Measurements from ENCODE around the gene BCL2L11. TPM values are rescaled to one million over a fixed set of nuclear protein-coding genes. Genes with fewer than 3 reads are reported as not detected.

Gene BCL2L11
- total RNA-seq, 1 experiment from 2014 or later, result 12.6 TPM

GRCh38 chr2:111143843-111144198 lies 23.1 kb downstream of the BCL2L11 start:
- Histone ChIP-seq H3K4me1 (ENCODE audit: insufficient read depth, low read length, poor library complexity, severe bottlenecking) (peaks cover 18% of the 10 kb centered on the region), H3K27me3 (replicated peaks; ENCODE audit: insufficient read depth, low read depth, low read length, poor library complexity) (no peaks in the 10 kb centered on the region), H3K27ac (ENCODE audit: low read depth, low read length, poor library complexity, severe bottlenecking) (no peak overlapping the region), H3K9me3 (ENCODE audit: low read depth, low read length, poor library complexity, severe bottlenecking) (no peaks in the 10 kb centered on the region), H3K4me3 (ENCODE audit: low read depth, low read length, poor library complexity, severe bottlenecking) (no peak overlapping the region), H3K36me3 (ENCODE audit: insufficient read depth, low read length, poor library complexity, severe bottlenecking) (no peaks in the 10 kb centered on the region)
- intact Hi-C loops (cut with micrococcal nuclease; ENCODE audit: unreplicated experiment), result no loop called here
- TF ChIP-seq EZH2 (IDR thresholded peaks at IDR 0.05; ENCODE audit: borderline replicate concordance, low read depth, low read length, poor library complexity, severe bottlenecking) (no peak), CTCF (conservative IDR thresholded peaks at IDR 0.05; ENCODE audit: low read depth, low read length) (no peak)
- BruUV-seq (replicated peaks), result no TSS peak
- no peak for DNase-seq (ENCODE audit: low spot score)
- ChIA-PET CTCF (no interaction called here), POLR2A (ENCODE audit: low non-redundant PET) (no interaction called here)

- no peaks in the 10 kb centered on the region for H3K9me3 ChIP-seq (ENCODE audit: low read depth, low read length, poor library complexity, severe bottlenecking)
- no peaks in the 10 kb centered on the region for H3K36me3 ChIP-seq (ENCODE audit: insufficient read depth, low read length, poor library complexity, severe bottlenecking)
- CTCF ChIA-PET, result no interaction called here
- no peak for TF ChIP-seq CTCF (conservative IDR thresholded peaks at IDR 0.05; ENCODE audit: low read depth, low read length)
- no peak for TF ChIP-seq EZH2 (IDR thresholded peaks at IDR 0.05; ENCODE audit: borderline replicate concordance, low read depth, low read length, poor library complexity, severe bottlenecking)
- H3K27ac ChIP-seq (ENCODE audit: low read depth, low read length, poor library complexity, severe bottlenecking), result no peak overlapping the region
- no peaks in the 10 kb centered on the region for H3K27me3 ChIP-seq (replicated peaks; ENCODE audit: insufficient read depth, low read depth, low read length, poor library complexity)
- no peak for DNase-seq (ENCODE audit: low spot score)
- BruUV-seq (replicated peaks), result no TSS peak
- H3K4me3 ChIP-seq (ENCODE audit: low read depth, low read length, poor library complexity, severe bottlenecking), result no peak overlapping the region
- POLR2A ChIA-PET (ENCODE audit: low non-redundant PET), result no interaction called here
- intact Hi-C loops (cut with micrococcal nuclease; ENCODE audit: unreplicated experiment), result loop anchor here (5.0 kb wide), 1 partner anchor 97 kb away; no protein-coding TSS in a partner anchor
- peaks cover 29% of the 10 kb centered on the region for H3K4me1 ChIP-seq (ENCODE audit: insufficient read depth, low read length, poor library complexity, severe bottlenecking)
These were observed 24.5 kb downstream of the BCL2L11 start for GRCh38 chr2:111145103-111145760.

GRCh38 chr2:111145951-111146350 lies 25.2 kb downstream of the BCL2L11 start:
- BruUV-seq (replicated peaks), result no TSS peak
- intact Hi-C loops (cut with micrococcal nuclease; ENCODE audit: unreplicated experiment), result loop anchor here (5.0 kb wide), 1 partner anchor 96 kb away; no protein-coding TSS in a partner anchor
- no peaks in the 10 kb centered on the region for H3K36me3 ChIP-seq (ENCODE audit: insufficient read depth, low read length, poor library complexity, severe bottlenecking)
- peaks cover 29% of the 10 kb centered on the region for H3K4me1 ChIP-seq (ENCODE audit: insufficient read depth, low read length, poor library complexity, severe bottlenecking)
- H3K27me3 ChIP-seq (replicated peaks; ENCODE audit: insufficient read depth, low read depth, low read length, poor library complexity), result no peaks in the 10 kb centered on the region
- POLR2A ChIA-PET (ENCODE audit: low non-redundant PET), result no interaction called here
- DNase-seq (ENCODE audit: low spot score), result no peak
- CTCF ChIA-PET, result no interaction called here
- H3K27ac ChIP-seq (ENCODE audit: low read depth, low read length, poor library complexity, severe bottlenecking), result no peak overlapping the region
- TF ChIP-seq EZH2 (IDR thresholded peaks at IDR 0.05; ENCODE audit: borderline replicate concordance, low read depth, low read length, poor library complexity, severe bottlenecking), result no peak
- no peak for TF ChIP-seq CTCF (conservative IDR thresholded peaks at IDR 0.05; ENCODE audit: low read depth, low read length)
- H3K9me3 ChIP-seq (ENCODE audit: low read depth, low read length, poor library complexity, severe bottlenecking), result no peaks in the 10 kb centered on the region
- H3K4me3 ChIP-seq (ENCODE audit: low read depth, low read length, poor library complexity, severe bottlenecking), result no peak overlapping the region
